MM.1S (cell line): ENCODE data around the gene ENTREP1.

Experiments used
- EZH2 ChIP-seq: fragments of 300-600 bp; sonication (generic); optimal IDR thresholded peaks from 2 replicates; pipeline ENCODE3; 2017; ENCODE audit warnings: low read depth, mild to moderate bottlenecking, antibody characterized with exemption, low read length, mixed read lengths
- EZH2phosphoT487 ChIP-seq: fragments of 300-600 bp; sonication (generic); IDR thresholded peaks from 2 replicates; pipeline ENCODE4 v1.6.1; 2018; ENCODE audit warnings: antibody characterized with exemption, low read length
- TF ChIP-seq, protein P1 (sequence below): fragments of 300-600 bp; sonication (generic); IDR thresholded peaks from 2 replicates; pipeline ENCODE4 v1.5.1; 2016; ENCODE audit warnings: antibody characterized with exemption, low read length, mixed read lengths

GRCh38 chr9:69333716-69334115, 8.7 kb downstream of the ENTREP1 start:
- TF ChIP-seq, protein P1, sequence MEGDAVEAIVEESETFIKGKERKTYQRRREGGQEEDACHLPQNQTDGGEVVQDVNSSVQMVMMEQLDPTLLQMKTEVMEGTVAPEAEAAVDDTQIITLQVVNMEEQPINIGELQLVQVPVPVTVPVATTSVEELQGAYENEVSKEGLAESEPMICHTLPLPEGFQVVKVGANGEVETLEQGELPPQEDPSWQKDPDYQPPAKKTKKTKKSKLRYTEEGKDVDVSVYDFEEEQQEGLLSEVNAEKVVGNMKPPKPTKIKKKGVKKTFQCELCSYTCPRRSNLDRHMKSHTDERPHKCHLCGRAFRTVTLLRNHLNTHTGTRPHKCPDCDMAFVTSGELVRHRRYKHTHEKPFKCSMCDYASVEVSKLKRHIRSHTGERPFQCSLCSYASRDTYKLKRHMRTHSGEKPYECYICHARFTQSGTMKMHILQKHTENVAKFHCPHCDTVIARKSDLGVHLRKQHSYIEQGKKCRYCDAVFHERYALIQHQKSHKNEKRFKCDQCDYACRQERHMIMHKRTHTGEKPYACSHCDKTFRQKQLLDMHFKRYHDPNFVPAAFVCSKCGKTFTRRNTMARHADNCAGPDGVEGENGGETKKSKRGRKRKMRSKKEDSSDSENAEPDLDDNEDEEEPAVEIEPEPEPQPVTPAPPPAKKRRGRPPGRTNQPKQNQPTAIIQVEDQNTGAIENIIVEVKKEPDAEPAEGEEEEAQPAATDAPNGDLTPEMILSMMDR: no peak
- TF ChIP-seq EZH2phosphoT487 (no peak), EZH2 (no peak)
